Muscle layer of duodenum (tissue), 2 donors: ENCODE measurements around the gene MARK4.

Experiments used
- H3K27ac ChIP-seq: one replicate; pipeline ENCODE4 v1.7.0; 2013; ENCODE audit warnings: mild to moderate bottlenecking, low read length
- H3K27me3 ChIP-seq: one replicate; pipeline ENCODE4 v1.7.0; 2013; ENCODE audit warnings: low read depth, mild to moderate bottlenecking, control low read depth, low read length
- H3K36me3 ChIP-seq, 2 donors: one replicate each; pipeline ENCODE4 v1.7.0; 2013; ENCODE audit warnings: low read length in 2 of 2, control low read depth in 1 of 2, mild to moderate bottlenecking in 1 of 2; ENCODE audit not compliant: insufficient read depth in 2 of 2, control insufficient read depth in 1 of 2
- H3K4me1 ChIP-seq, 2 donors: one replicate each; pipeline ENCODE4 v1.7.0; 2013; ENCODE audit warnings: low read length in 2 of 2, mild to moderate bottlenecking in 2 of 2, control low read depth in 1 of 2, moderate library complexity in 1 of 2; ENCODE audit not compliant: insufficient read depth in 2 of 2, control insufficient read depth in 1 of 2
- H3K4me3 ChIP-seq, 2 donors: one replicate each; pipeline ENCODE4 v1.7.0; 2013; ENCODE audit warnings: low read length in 2 of 2, low read depth in 1 of 2, mild to moderate bottlenecking in 1 of 2
- H3K9me3 ChIP-seq, 2 donors: one replicate each; pipeline ENCODE4 v1.7.0; 2013; ENCODE audit warnings: low read length in 2 of 2, control low read depth in 1 of 2, mild to moderate bottlenecking in 1 of 2; ENCODE audit not compliant: control insufficient read depth in 1 of 2
- donor health status: healthy.

The MARK4 gene

DNA sequence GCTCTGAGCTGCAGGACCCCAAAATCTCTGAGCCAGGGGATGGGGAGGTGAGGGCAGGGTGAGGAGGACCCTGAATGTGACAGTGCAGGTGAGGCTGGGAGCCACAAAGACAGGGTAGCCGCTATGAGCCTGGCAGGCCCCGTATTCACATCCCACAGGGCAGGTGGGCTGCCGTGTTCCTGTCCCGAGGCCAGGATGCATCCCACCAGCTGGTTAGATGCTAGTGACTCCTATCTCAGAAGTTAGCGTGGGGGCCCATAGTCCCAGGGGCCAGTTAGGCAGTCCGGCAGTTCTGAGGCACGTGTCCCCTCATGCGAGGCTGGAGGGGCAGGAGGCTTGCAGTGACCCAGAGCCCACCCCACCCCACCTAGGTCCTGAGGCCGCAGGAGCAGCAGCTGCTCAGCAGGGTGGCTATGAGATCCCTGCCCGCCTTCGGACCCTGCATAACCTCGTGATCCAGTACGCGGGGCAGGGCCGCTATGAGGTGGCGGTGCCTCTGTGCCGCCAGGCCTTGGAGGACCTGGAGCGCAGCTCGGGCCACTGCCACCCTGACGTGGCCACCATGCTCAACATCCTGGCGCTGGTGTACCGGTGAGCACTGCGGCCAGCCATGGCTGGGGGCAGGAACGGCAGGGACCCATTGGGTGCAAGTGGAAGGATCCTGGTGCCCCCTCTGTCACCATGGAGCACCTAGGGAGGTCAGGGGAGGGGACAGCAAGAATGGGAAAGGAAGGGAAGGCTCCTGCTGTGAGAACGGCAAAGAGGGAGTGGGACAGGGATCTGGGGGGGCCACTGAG lies 96.7 kb downstream of the MARK4 start:
- H3K27me3 ChIP-seq: no peaks in the 10 kb centered on the region
- no peaks in the 10 kb centered on the region for H3K4me1 ChIP-seq
- H3K36me3 ChIP-seq: peaks cover 0 to 18% of the 10 kb centered on the region in 2 donors
- H3K9me3 ChIP-seq: no peaks in the 10 kb centered on the region
- no peak overlapping the region for H3K4me3 ChIP-seq
- no peak overlapping the region for H3K27ac ChIP-seq

DNA sequence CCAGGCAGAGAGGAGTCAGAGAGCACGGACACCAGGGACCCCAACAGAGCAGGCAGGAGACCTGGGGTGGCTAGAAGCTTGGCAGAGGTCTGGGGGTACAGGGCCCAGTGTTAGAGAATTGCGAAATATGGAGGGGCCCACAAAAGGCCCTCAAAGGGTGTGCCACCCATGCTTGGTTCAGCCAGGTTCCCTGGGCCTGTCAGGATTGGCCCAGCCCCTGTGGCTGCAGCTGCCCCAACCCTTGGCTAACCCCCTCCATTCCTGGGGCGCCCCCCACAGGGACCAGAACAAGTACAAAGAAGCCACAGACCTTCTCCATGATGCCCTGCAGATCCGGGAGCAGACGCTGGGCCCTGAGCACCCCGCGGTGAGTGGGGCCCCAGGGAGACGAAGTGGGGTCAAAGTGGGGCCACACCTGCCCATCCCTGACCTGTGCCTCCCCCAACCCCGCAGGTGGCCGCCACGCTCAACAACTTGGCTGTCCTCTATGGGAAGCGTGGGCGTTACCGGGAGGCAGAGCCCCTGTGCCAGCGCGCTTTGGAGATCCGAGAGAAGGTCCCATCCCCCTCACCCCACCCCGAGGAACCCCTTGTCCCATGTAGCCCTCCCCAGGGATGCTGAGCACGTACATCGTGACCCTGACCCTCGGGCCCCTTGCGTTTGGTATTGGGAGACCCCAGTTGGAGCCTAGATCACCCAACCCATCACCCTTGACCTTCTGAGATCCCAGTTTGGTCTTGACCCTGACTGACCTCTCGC lies 97.5 kb downstream of the MARK4 start:
- no peak overlapping the region for H3K4me3 ChIP-seq
- H3K4me1 ChIP-seq: no peaks in the 10 kb centered on the region
- peaks cover 5 to 26% of the 10 kb centered on the region in 2 donors for H3K36me3 ChIP-seq
- H3K27me3 ChIP-seq: no peaks in the 10 kb centered on the region
- no peaks in the 10 kb centered on the region for H3K9me3 ChIP-seq
- H3K27ac ChIP-seq: no peak overlapping the region

DNA sequence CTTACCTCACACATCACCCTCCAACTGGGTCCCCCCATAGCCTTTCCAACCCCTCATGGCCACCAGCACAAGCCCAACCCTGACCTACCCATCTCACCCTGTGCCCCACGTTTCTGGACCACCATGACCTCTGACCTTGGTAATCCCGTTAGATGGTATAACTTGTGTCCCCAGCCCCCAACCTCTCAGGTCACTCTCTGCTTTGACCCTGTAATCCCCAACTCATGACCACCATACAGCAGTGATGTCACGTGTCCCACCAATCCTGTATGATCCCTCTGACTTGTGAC lies 98.0 kb downstream of the MARK4 start:
- no peak overlapping the region for H3K27ac ChIP-seq
- no peaks in the 10 kb centered on the region for H3K4me1 ChIP-seq
- H3K36me3 ChIP-seq: peaks cover 8 to 29% of the 10 kb centered on the region in 2 donors
- no peak overlapping the region for H3K4me3 ChIP-seq
- no peaks in the 10 kb centered on the region for H3K9me3 ChIP-seq
- H3K27me3 ChIP-seq: no peaks in the 10 kb centered on the region

DNA sequence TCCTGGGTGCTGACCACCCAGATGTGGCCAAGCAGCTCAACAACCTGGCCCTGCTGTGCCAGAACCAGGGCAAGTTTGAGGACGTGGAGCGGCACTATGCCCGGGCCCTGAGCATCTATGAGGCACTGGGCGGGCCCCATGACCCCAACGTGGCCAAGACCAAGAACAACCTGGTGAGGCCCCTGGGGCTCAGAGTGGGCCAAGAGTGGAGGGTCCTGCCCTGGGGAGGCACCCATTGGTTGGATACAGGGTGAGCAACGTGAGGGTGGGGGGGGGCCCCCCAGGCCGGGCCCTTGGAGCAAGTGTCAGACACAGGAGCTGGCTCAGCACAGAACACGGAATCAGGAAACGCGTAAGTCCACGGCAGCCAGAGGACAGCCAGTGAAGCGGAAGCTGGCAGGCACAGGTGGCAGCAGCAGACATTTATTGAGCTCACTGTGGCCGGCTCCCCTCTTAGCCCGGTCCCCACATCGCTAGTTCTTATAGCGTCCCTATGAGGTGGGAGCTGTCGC lies 98.4 kb downstream of the MARK4 start:
- Histone ChIP-seq H3K4me1 (no peaks in the 10 kb centered on the region), H3K27ac (no peak overlapping the region), H3K27me3 (no peaks in the 10 kb centered on the region), H3K4me3 (no peak overlapping the region), H3K36me3 (peaks cover 8 to 33% of the 10 kb centered on the region in 2 donors), H3K9me3 (no peaks in the 10 kb centered on the region)

GRCh38 chr19:45350477-45351058 lies 99.5 kb downstream of the MARK4 start:
- Histone ChIP-seq H3K4me1 (no peaks in the 10 kb centered on the region), H3K36me3 (peaks cover 8 to 44% of the 10 kb centered on the region in 2 donors), H3K27ac (no peak overlapping the region), H3K9me3 (no peaks in the 10 kb centered on the region), H3K27me3 (no peaks in the 10 kb centered on the region), H3K4me3 (no peak overlapping the region)

DNA sequence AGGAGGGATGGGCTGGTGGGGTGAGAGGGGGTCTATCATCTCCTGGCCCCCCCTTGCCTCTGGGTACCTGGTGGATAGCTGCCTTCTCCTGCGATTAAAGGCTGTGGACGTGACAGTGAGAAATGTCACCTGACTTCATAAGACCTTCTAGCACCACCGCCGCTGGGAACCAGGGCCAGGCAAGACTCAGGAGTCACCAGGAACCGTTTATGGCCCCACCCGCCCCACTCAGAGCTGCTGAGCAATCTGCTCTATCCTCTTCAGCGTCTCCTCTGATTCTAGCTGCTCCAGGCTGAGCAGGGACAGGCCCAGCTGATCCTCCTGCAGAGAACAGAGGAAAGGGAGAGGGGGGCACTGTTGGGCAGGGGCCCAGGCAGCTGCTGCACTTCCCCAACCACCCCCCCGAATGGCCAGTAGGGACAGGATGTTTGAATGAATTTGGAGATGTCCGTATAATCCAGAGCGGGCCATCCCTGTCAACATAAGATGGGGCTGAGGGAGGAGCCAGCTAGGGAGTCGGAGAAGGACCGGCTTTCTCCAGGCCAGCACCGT lies 100.4 kb downstream of the MARK4 start:
- Histone ChIP-seq H3K27me3 (no peaks in the 10 kb centered on the region), H3K9me3 (no peaks in the 10 kb centered on the region), H3K36me3 (peaks cover 8 to 44% of the 10 kb centered on the region in 2 donors), H3K4me3 (no peak overlapping the region), H3K4me1 (no peaks in the 10 kb centered on the region), H3K27ac (no peak overlapping the region)

GRCh38 chr19:45352062-45352461 lies 101.0 kb downstream of the MARK4 start:
- Histone ChIP-seq H3K27me3 (no peaks in the 10 kb centered on the region), H3K36me3 (peaks cover 11 to 49% of the 10 kb centered on the region in 2 donors), H3K27ac (no peak overlapping the region)

DNA sequence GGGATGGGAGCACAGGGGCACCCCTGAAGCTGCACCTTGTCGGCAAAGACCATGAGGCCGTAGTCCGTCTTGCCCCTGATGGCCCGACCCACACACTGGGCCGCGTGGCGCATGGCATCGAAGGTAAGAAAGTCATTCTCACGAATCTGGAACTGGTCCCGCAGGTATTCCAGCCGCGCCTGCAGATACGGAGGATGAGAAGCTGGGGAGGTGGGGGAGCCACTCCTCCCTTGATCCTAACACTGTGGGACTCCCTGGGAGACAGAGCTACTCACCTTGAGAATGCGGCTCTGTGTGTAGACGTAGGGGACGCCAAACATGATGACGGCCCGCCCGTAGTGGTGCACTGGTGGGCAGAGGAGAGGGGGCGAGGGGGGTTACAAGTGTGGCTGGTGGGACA lies 101.4 kb downstream of the MARK4 start:
- Histone ChIP-seq H3K27ac (no peak overlapping the region), H3K9me3 (no peaks in the 10 kb centered on the region), H3K4me3 (no peak overlapping the region), H3K36me3 (peaks cover 11 to 51% of the 10 kb centered on the region in 2 donors), H3K4me1 (no peaks in the 10 kb centered on the region), H3K27me3 (no peaks in the 10 kb centered on the region)

More at GRCh38 chr19:45352062-45352461, 101.0 kb downstream of the MARK4 start:
- Histone ChIP-seq H3K4me1 (no peaks in the 10 kb centered on the region), H3K4me3 (no peak overlapping the region), H3K9me3 (no peaks in the 10 kb centered on the region)

DNA sequence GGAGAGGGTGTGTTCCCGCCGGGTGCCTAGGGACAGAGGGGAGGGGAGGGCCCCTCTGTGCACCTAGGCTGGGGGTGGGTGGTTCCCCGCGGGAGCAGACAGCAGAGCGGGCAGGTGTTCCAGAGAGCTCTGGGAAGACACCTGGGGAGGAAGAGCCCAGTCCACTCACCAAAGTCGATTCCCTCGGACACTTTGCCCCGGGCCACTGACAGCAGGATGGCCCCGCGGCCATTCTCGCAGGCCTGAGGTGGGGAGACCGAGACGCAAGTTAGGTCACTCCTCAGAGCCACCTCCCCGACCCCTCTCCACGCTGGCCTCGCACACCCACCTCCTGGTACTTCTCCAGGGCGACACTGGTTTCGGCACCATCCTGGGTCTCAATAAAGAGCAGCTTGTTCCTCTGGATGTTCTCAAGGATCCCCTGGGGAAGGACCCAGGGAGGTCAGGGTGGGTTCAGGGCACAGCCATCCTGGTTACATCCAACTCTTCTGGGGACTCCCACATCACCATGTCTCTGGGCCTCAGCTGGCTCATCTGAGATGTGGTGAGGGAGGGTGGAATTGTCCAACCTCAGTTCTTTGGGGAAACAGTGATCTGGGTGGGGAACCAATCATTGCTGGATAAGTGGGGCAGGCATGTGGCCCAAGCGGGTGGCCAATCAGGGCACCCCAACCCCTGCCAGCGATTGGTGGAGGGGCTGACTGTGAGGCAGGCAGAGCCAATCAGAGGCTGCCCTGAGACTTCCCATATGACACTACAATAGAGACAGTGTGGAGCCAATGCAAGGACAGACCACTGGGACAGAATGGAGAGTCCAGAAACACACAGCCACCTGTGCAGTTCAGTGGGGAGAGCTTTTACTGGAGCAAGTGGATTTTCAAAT lies 102.1 kb downstream of the MARK4 start:
- no peaks in the 10 kb centered on the region for H3K4me1 ChIP-seq
- H3K27ac ChIP-seq: no peak overlapping the region
- H3K9me3 ChIP-seq: no peaks in the 10 kb centered on the region
- H3K4me3 ChIP-seq: no peak overlapping the region
- peaks cover 11 to 54% of the 10 kb centered on the region in 2 donors for H3K36me3 ChIP-seq
- no peaks in the 10 kb centered on the region for H3K27me3 ChIP-seq

GRCh38 chr19:45354241-45354842 lies 103.3 kb downstream of the MARK4 start:
- no peaks in the 10 kb centered on the region for H3K4me1 ChIP-seq
- H3K36me3 ChIP-seq: peaks cover 17 to 59% of the 10 kb centered on the region in 2 donors
- no peaks in the 10 kb centered on the region for H3K27me3 ChIP-seq
- no peak overlapping the region for H3K4me3 ChIP-seq
- no peaks in the 10 kb centered on the region for H3K9me3 ChIP-seq
- H3K27ac ChIP-seq: no peak overlapping the region
